ENCODE measurements around the gene LHFPL4. TPM values are rescaled to one million over a fixed set of nuclear protein-coding genes. Genes with fewer than 3 reads are reported as not detected.

LHFPL4 gene
- total and polyA plus RNA-seq, 9 of the 15 experiments (the other 6 are each of a cell fraction or from before 2014, with no cell fraction given), result not detected

- Histone ChIP-seq H2AFZ (ENCODE audit: low read depth, low read length) (no peak overlapping the region), H3K4me2 (ENCODE audit: insufficient read depth, low read length) (no peak overlapping the region), H3K9me1 (ENCODE audit: control insufficient read depth, insufficient read depth, low read length) (no peaks in the 10 kb centered on the region), H3K4me3 (no peak overlapping the region), H3K27me3 (ENCODE audit: control insufficient read depth in 2 of 2, insufficient read depth in 2 of 2, low read length in 2 of 2) (peaks cover 14 to 21% of the 10 kb centered on the region in 2 experiments; a peak in 4 of 5 replicates), H3K9me3 (replicated peaks; ENCODE audit: control insufficient read depth, insufficient read depth, low read depth, low read length) (no peaks in the 10 kb centered on the region), H3K4me1 (replicated peaks in 1 of 2; ENCODE audit: control insufficient read depth in 2 of 2, insufficient read depth in 2 of 2, low read length in 2 of 2) (no peaks in the 10 kb centered on the region), H3K79me2 (ENCODE audit: control insufficient read depth, insufficient read depth, low read length) (no peaks in the 10 kb centered on the region), H3K9ac (ENCODE audit: insufficient read depth in 1 of 2, low read depth in 2 of 2, low read length in 2 of 2) (no peak overlapping the region), H3K36me3 (ENCODE audit: control insufficient read depth, insufficient read depth, low read length) (no peaks in the 10 kb centered on the region), H3K27ac (ENCODE audit: extremely low read depth, low read depth, low read length) (no peak overlapping the region), H4K20me1 (replicated peaks; ENCODE audit: control insufficient read depth, insufficient read depth, low read length) (no peaks in the 10 kb centered on the region)
- ChIA-PET POLR2A (interaction anchor here (0.6 kb wide), 1 partner anchor 31 kb away, joined by 4 read pairs; no protein-coding TSS in a partner anchor), CTCF (ENCODE audit: low intra/inter-chr PET ratio) (no interaction called here)
- DNase-seq (ENCODE audit: extremely low read depth in 1 of 4, low spot score in 3 of 4), result no peak
- intact Hi-C loops (cut with micrococcal nuclease) (no loop called here), in situ Hi-C loops (cut with MboI) (no loop called here)
- no peak for TF ChIP-seq MTF1 (CRISPR knock-in tag; IDR thresholded peaks at IDR 0.05; ENCODE audit: borderline replicate concordance)
- TF ChIP-seq ASH1L (IDR thresholded peaks at IDR 0.05; ENCODE audit: borderline replicate concordance, low read depth, partially characterized antibody), result no peak
- TF ChIP-seq SNIP1 (IDR thresholded peaks at IDR 0.05; ENCODE audit: low read depth), result no peak
- TF ChIP-seq PHB2 (IDR thresholded peaks at IDR 0.05; ENCODE audit: low read depth), result no peak
- TF ChIP-seq MAFF (IDR thresholded peaks at IDR 0.05; ENCODE audit: low read length), result no peak
- TF ChIP-seq ZNF639 (CRISPR knock-in tag; conservative IDR thresholded peaks at IDR 0.05 in 1 of 2, IDR thresholded peaks at IDR 0.05 in 1 of 2), result no peak
- WGBS (ENCODE audit: insufficient coverage, low coverage, missing lambda C conversion rate), result 7% methylated on average over 2 of the region's 2 CpGs
- ATAC-seq, result no peak
- no peak for FAIRE-seq
- no TSS peak for BruUV-seq (replicated peaks)
Measured at GRCh38 chr3:9525078-9525477, 28.5 kb downstream of the LHFPL4 start.

Data from K562 (cell line).